PFSK-1 (cell line): ENCODE results near the gene GABBR2.

Experiments used
- REST ChIP-seq, 2 experiments: IDR thresholded peaks; 2 replicates each; pipeline versions ENCODE4 v1.6.1 to v1.8.0; 2011 to 2012; ENCODE audit warnings: low read depth in 2 of 2, low read length in 2 of 2, control low read depth in 1 of 2, inconsistent platforms in 1 of 2, mild to moderate bottlenecking in 1 of 2, moderate library complexity in 1 of 2; ENCODE audit not compliant: insufficient read depth in 1 of 2
- TAF1 ChIP-seq: IDR thresholded peaks from 2 replicates; pipeline ENCODE4 v1.6.1; 2012; ENCODE audit warnings: low read length, control low read depth, borderline replicate concordance; ENCODE audit not compliant: insufficient read depth

DNA sequence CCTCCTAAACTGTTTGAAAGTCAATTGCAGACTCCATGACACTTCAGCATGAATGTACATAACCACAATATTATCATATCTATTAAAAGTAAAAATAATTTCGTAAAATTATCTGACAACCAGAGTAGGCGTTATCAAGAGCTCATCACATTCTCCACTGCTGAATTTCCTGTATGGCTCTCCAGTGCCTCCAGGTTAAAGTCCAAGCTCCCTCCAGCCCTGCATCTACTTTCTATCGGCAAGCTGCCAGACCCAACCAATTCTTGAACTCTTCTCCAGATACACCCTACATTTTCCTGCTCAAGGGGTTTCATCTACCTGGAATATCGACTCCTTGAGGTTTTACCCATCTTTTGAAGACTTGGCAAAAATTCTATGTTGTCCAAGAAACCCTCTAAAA lies 378.8 kb downstream of the GABBR2 start:
- TF ChIP-seq REST (IDR thresholded peaks at IDR 0.05; ENCODE audit: insufficient read depth in 1 of 2, low read depth in 2 of 2, low read length in 2 of 2), result no peak
- no peak for TF ChIP-seq TAF1
